SK-N-SH (cell line): ENCODE results near the gene USPL1. TPM values are rescaled to one million over a fixed set of nuclear protein-coding genes. Genes with fewer than 3 reads are reported as not detected.

Source experiments
- CTCF ChIA-PET: fragments of 300-600, 350-600 bp; formaldehyde crosslinking; extraction: SDS; loops from one replicate; lab custom pipeline; 2021; lab: Yijun Ruan, JAX
- POLR2A ChIA-PET: fragments of 350-600 bp; sonication (Branson Sonifier 250); formaldehyde crosslinking; extraction: SDS; loops from one replicate; lab custom pipeline; 2020; ENCODE audit warnings: antibody characterized with exemption, inconsistent platforms; lab: Yijun Ruan, JAX
- DNase-seq: peaks from one replicate; pipeline ENCODE4 v3.0.0; 2012
- H2AFZ ChIP-seq: fragments of 200-600 bp; sonication (generic); 2 replicates; pipeline ENCODE4 v1.8.1; 2016; ENCODE audit warnings: antibody characterized with exemption, mild to moderate bottlenecking, low read depth
- H3F3A ChIP-seq: fragments of 200-600 bp; sonication (generic); replicated peaks from 2 replicates; pipeline ENCODE3; 2016; ENCODE audit warnings: antibody characterized with exemption, mild to moderate bottlenecking; ENCODE audit not compliant: insufficient read depth
- H3K27ac ChIP-seq, 2 experiments: fragments of 200-500 bp in 1 of 2; fragments of 200-600 bp in 1 of 2; sonication (Bioruptor generic) in 1 of 2; sonication (generic), shearing (Covaris generic) in 1 of 2; 2 replicates each; pipeline versions ENCODE4 v1.5.1 to v1.6.1; 2014 to 2016; ENCODE audit warnings: low read depth in 2 of 2, inconsistent platforms in 1 of 2, low read length in 1 of 2, mild to moderate bottlenecking in 1 of 2, mixed read lengths in 1 of 2
- H3K27me3 ChIP-seq: fragments of 200-600 bp; sonication (generic), shearing (Covaris generic); 2 replicates; pipeline ENCODE4 v1.6.1; 2016; ENCODE audit warnings: mixed run types; ENCODE audit not compliant: insufficient read depth
- H3K36me3 ChIP-seq, 2 experiments: fragments of 200-500 bp in 1 of 2; fragments of 200-600 bp in 1 of 2; sonication (Bioruptor generic) in 1 of 2; sonication (generic) in 1 of 2; replicated peaks in 1 of 2; 2 replicates each; pipeline versions ENCODE3 to v1.5.1; 2014 to 2016; ENCODE audit warnings: low read length in 1 of 2, mild to moderate bottlenecking in 1 of 2; ENCODE audit not compliant: insufficient read depth in 2 of 2, control insufficient read depth in 1 of 2
- H3K4me1 ChIP-seq, 2 experiments: fragments of 200-500 bp in 1 of 2; fragments of 200-600 bp in 1 of 2; sonication (Bioruptor generic) in 1 of 2; sonication (generic), shearing (Covaris generic) in 1 of 2; 2 replicates each; pipeline versions ENCODE4 v1.5.1 to v1.6.1; 2014 to 2016; ENCODE audit warnings: low read depth in 1 of 2, low read length in 1 of 2, mixed run types in 1 of 2; ENCODE audit not compliant: insufficient read depth in 2 of 2, control insufficient read depth in 1 of 2
- H3K4me2 ChIP-seq: fragments of 200-600 bp; sonication (generic), shearing (Covaris generic); 2 replicates; pipeline ENCODE4 v1.6.1; 2017; ENCODE audit warnings: mixed run types
- H3K4me3 ChIP-seq, 2 experiments: fragments of 200-500 bp in 1 of 2; fragments of 200-600 bp in 1 of 2; sonication (Bioruptor generic) in 1 of 2; sonication (generic), shearing (Covaris generic) in 1 of 2; 2 replicates each; pipeline versions ENCODE4 v1.5.1 to v1.8.1; 2014 to 2016; ENCODE audit warnings: low read depth in 2 of 2, inconsistent platforms in 1 of 2, low read length in 1 of 2, mild to moderate bottlenecking in 1 of 2, mixed read lengths in 1 of 2, moderate library complexity in 1 of 2
- H3K79me2 ChIP-seq: fragments of 200-600 bp; sonication (generic); 2 replicates; pipeline ENCODE4 v1.8.1; 2017; ENCODE audit warnings: mild to moderate bottlenecking; ENCODE audit not compliant: insufficient read depth
- H3K9ac ChIP-seq: fragments of 200-600 bp; sonication (generic); 2 replicates; pipeline ENCODE4 v1.6.1; 2017; ENCODE audit warnings: mixed run types
- H3K9me2 ChIP-seq: fragments of 200-600 bp; sonication (generic); 2 replicates; pipeline ENCODE4 v1.6.1; 2017; ENCODE audit warnings: mixed run types
- H3K9me3 ChIP-seq: fragments of 200-600 bp; sonication (generic); 2 replicates; pipeline ENCODE4 v1.6.1; 2017; ENCODE audit warnings: mixed run types, mild to moderate bottlenecking, moderate library complexity
- H4K20me1 ChIP-seq: fragments of 200-600 bp; sonication (generic); 2 replicates; pipeline ENCODE4 v1.6.1; 2017; ENCODE audit warnings: mild to moderate bottlenecking, mixed run types; ENCODE audit not compliant: insufficient read depth
- CTCF ChIP-seq: fragments of 200-600 bp; sonication (generic); IDR thresholded peaks from 2 replicates; pipeline ENCODE4 v1.6.1; 2017; ENCODE audit warnings: antibody characterized with exemption, mild to moderate bottlenecking, moderate library complexity
- EP300 ChIP-seq, 2 experiments: IDR thresholded peaks; 2 replicates each; pipeline versions ENCODE4 v1.4.0 to v1.6.1; 2012; ENCODE audit warnings: borderline replicate concordance in 1 of 2, low read depth in 1 of 2, low read length in 1 of 2
- GATA2 ChIP-seq: sonication (generic); formaldehyde crosslinking; IDR thresholded peaks from 2 replicates; pipeline ENCODE4 v1.5.0; 2020; ENCODE audit warnings: mild to moderate bottlenecking, missing genetic modification reagents
- JUND ChIP-seq: IDR thresholded peaks from 2 replicates; pipeline ENCODE4 v1.4.0; 2012
- MXI1 ChIP-seq: IDR thresholded peaks from 2 replicates; pipeline ENCODE4 v1.6.1; 2012; ENCODE audit warnings: mild to moderate bottlenecking, low read depth, low read length, improper control_type of control experiment
- NRF1 ChIP-seq: IDR thresholded peaks from 2 replicates; pipeline ENCODE4 v1.6.1; 2012; ENCODE audit warnings: low read depth, mild to moderate bottlenecking, low read length
- PBX3 ChIP-seq: IDR thresholded peaks from 2 replicates; pipeline ENCODE4; 2012
- RCOR1 ChIP-seq: fragments of 150-350 bp; IDR thresholded peaks from 2 replicates; pipeline ENCODE4 v1.6.1; 2017; ENCODE audit warnings: antibody characterized with exemption, low read length
- REST ChIP-seq: IDR thresholded peaks from 2 replicates; pipeline ENCODE4 v1.6.1; 2012; ENCODE audit warnings: mild to moderate bottlenecking, low read depth, low read length, moderate library complexity
- RFX5 ChIP-seq: IDR thresholded peaks from 2 replicates; pipeline ENCODE4 v1.6.1; 2012; ENCODE audit warnings: mild to moderate bottlenecking, improper control_type of control experiment, low read length
- RXRA ChIP-seq: IDR thresholded peaks from 2 replicates; pipeline ENCODE4 v1.4.0; 2012; ENCODE audit warnings: low read depth, mild to moderate bottlenecking, borderline replicate concordance
- SIN3A ChIP-seq: IDR thresholded peaks from 2 replicates; pipeline ENCODE4 v1.6.1; 2012; ENCODE audit warnings: low read depth, mild to moderate bottlenecking, low read length, moderate library complexity, borderline replicate concordance
- SMC3 ChIP-seq: IDR thresholded peaks from 2 replicates; pipeline ENCODE4 v1.6.1; 2012; ENCODE audit warnings: low read depth, low read length, improper control_type of control experiment
- TEAD4 ChIP-seq: IDR thresholded peaks from 2 replicates; pipeline ENCODE4 v1.4.0; 2012; ENCODE audit warnings: mild to moderate bottlenecking, borderline replicate concordance; ENCODE audit not compliant: insufficient read depth
- WGBS: methylation state at CpG from one replicate; pipeline ENCODE4 v1.1.6; 2017; ENCODE audit warnings: low lambda C conversion rate; 5-methylcytosine and 5-hydroxymethylcytosine counted together
- polyA plus RNA-seq, 3 experiments: library from polyadenylated mRNA; depleted of rRNA; stranded (reverse); fragments of >200 nt; gene quantifications; 2 replicates each; pipeline ENCODE4 v1.2.3, GENCODE V29; 2012
- TF ChIP-seq, protein P1 (sequence below): IDR thresholded peaks from 2 replicates; pipeline ENCODE4 v1.4.0; 2012; ENCODE audit warnings: low read depth, borderline replicate concordance
- TF ChIP-seq, protein P2 (sequence below): fragments of 150-350 bp; IDR thresholded peaks from 2 replicates; pipeline ENCODE4 v1.6.1; 2017; ENCODE audit warnings: antibody characterized with exemption, low read length, low read depth, borderline replicate concordance

USPL1 gene
- polyA plus RNA-seq, 1 of the 3 experiments (the other 2 are of a cell fraction): 6.4 TPM

DNA sequence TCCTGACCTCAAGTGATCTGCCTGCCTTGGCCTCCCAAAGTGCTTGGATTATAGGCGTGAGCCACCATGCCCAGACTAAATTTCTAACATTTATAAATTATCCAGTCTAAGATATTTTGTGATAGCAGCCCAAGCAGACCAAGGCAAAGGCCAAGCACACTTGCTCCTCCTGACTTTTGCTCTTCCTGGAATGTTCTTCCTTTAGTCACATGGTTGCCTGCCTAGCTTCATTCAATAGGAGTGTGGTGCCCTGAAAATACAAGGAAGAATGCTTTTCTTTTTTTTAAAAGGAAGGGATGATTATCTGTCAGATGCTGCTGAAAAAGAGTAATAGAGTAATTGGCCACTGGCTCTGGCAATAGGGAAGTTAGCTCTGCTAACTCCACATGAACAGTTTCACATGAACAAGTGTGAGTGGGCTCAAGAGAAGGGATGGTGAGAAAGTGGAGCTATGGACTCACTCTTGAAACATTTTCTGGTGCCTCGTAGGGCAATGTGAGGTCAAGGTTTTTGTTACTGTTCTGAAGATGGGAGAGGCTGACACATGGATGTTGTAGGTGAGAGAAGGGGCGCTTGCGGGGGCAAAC is 47.1 kb downstream of the USPL1 start:
- Histone ChIP-seq H3K27me3 (no peaks in the 10 kb centered on the region), H3K9ac (no peak overlapping the region), H3K79me2 (no peaks in the 10 kb centered on the region), H2AFZ (no peak overlapping the region), H3K4me1 (no peaks in the 10 kb centered on the region; a peak in 1 of 4 replicates), H3K36me3 (no peaks in the 10 kb centered on the region), H3K9me3 (no peaks in the 10 kb centered on the region), H3K9me2 (no peaks in the 10 kb centered on the region), H4K20me1 (no peaks in the 10 kb centered on the region), H3K4me2 (no peak overlapping the region), H3K27ac (no peak overlapping the region)
- CTCF ChIA-PET: interaction anchor here (1.0 to 1.8 kb wide), 2 partner anchors 11 to 532 kb away, joined by 4 to 5 read pairs; no protein-coding TSS in a partner anchor
- POLR2A ChIA-PET: no interaction called here
- 89% methylated on average over 4 of the region's 4 CpGs for WGBS
- TF ChIP-seq GATA2 (CRISPR knock-in tag): no peak
- no peak for TF ChIP-seq PBX3
- TF ChIP-seq, protein P1, sequence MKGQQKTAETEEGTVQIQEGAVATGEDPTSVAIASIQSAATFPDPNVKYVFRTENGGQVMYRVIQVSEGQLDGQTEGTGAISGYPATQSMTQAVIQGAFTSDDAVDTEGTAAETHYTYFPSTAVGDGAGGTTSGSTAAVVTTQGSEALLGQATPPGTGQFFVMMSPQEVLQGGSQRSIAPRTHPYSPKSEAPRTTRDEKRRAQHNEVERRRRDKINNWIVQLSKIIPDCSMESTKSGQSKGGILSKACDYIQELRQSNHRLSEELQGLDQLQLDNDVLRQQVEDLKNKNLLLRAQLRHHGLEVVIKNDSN: no peak
- TF ChIP-seq NRF1: no peak
- TF ChIP-seq RCOR1: no peak
- no peak for TF ChIP-seq RFX5
- no peak for TF ChIP-seq RXRA
- TF ChIP-seq, protein P2, sequence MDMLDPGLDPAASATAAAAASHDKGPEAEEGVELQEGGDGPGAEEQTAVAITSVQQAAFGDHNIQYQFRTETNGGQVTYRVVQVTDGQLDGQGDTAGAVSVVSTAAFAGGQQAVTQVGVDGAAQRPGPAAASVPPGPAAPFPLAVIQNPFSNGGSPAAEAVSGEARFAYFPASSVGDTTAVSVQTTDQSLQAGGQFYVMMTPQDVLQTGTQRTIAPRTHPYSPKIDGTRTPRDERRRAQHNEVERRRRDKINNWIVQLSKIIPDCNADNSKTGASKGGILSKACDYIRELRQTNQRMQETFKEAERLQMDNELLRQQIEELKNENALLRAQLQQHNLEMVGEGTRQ: no peak
- TF ChIP-seq TEAD4: no peak
- TF ChIP-seq, all 33 proteins: peak for 0
- DNase-seq: no peak
- Histone ChIP-seq H3K4me3 (no peak overlapping the region), H3F3A (peaks cover 7% of the 10 kb centered on the region)

GRCh38 chr13:30665638-30666037 is 47.9 kb downstream of the USPL1 start:
- POLR2A ChIA-PET: no interaction called here

More at GRCh38 chr13:30665638-30666037, 47.9 kb downstream of the USPL1 start:
- H4K20me1 ChIP-seq: no peaks in the 10 kb centered on the region
- no peak overlapping the region for H3K9ac ChIP-seq
- H3F3A ChIP-seq: peaks cover 7% of the 10 kb centered on the region
- no peaks in the 10 kb centered on the region for H3K9me3 ChIP-seq
- TF ChIP-seq GATA2 (CRISPR knock-in tag) (no peak), SMC3 (no peak), RCOR1 (no peak), SIN3A (no peak), REST (no peak), CTCF (no peak), JUND (no peak), MXI1 (no peak), EP300 (IDR thresholded peaks at IDR 0.05; ENCODE audit: borderline replicate concordance in 1 of 2, low read depth in 1 of 2, low read length in 1 of 2) (no peak)
- TF ChIP-seq, protein P2: no peak
- TF ChIP-seq, all 33 proteins: peak for 0
- no peak overlapping the region for H3K4me2 ChIP-seq
- no peaks in the 10 kb centered on the region for H3K79me2 ChIP-seq
- WGBS: 67% methylated on average over 1 of the region's 1 CpG
- H3K4me3 ChIP-seq: no peak overlapping the region
- no peaks in the 10 kb centered on the region for H3K9me2 ChIP-seq
- no peak for DNase-seq
- H3K4me1 ChIP-seq: no peaks in the 10 kb centered on the region
- H3K27ac ChIP-seq: no peak overlapping the region
- H2AFZ ChIP-seq: no peak overlapping the region
- H3K36me3 ChIP-seq: no peaks in the 10 kb centered on the region
- CTCF ChIA-PET: interaction anchor here (1.0 kb wide), 1 partner anchor 533 kb away, joined by 4 read pairs; no protein-coding TSS in a partner anchor
- H3K27me3 ChIP-seq: no peaks in the 10 kb centered on the region
